Mesenchymal stem cell (in vitro differentiated cells and primary cell): ENCODE results near the gene TM9SF2. TPM values are rescaled to one million over a fixed set of nuclear protein-coding genes. Genes with fewer than 3 reads are reported as not detected.

Experiments
- small RNA-seq: library from polyadenylated mRNA; stranded (forward); fragments of <200 nt; extraction: miRNeasy Mini kit (QIAGEN cat#:217004); gene quantifications from one replicate; pipeline ENCODE3, GENCODE V24; 2013; ENCODE audit warnings: low read depth

Gene TM9SF2

Small RNA genes lying within 50 kb of the gene (small RNA-seq; reads per million reads assigned to genes)
- not detected for gene AL139035.1
